NT2/D1 (cell line): ENCODE data around the gene PIK3R6.

Experiments
- SUZ12 ChIP-seq: IDR thresholded peaks from 2 replicates; pipeline ENCODE4 v1.6.1; 2011; ENCODE audit not compliant: insufficient read length, insufficient read depth; ENCODE audit errors: extremely low read depth
- YY1 ChIP-seq: IDR thresholded peaks from 2 replicates; pipeline ENCODE4 v1.6.1; 2011; ENCODE audit not compliant: insufficient read length, insufficient read depth
- ZNF274 ChIP-seq: IDR thresholded peaks from 2 replicates; pipeline ENCODE4 v1.6.1; 2011; ENCODE audit warnings: mild to moderate bottlenecking, low read depth, low read length

GRCh38 chr17:8836821-8837562 is 30.5 kb downstream of the PIK3R6 start:
- TF ChIP-seq SUZ12 (no peak), YY1 (no peak), ZNF274 (no peak)
